ENCODE measurements around the gene LAMA1. TPM values are rescaled to one million over a fixed set of nuclear protein-coding genes. Genes with fewer than 3 reads are reported as not detected.

LAMA1 gene
- total and polyA plus RNA-seq, 2 of the 8 experiments (the other 6 are each of a cell fraction or from before 2014, with no cell fraction given): 30.4 to 48.7 TPM

GRCh38 chr18:6994771-6995430, 122.7 kb downstream of the LAMA1 start:
- 84% methylated on average over 7 of the region's 7 CpGs; no CpG with 5 or more reads in 1 of the 2 experiments for WGBS, 2 experiments (ENCODE audit: extremely low coverage in 1 of 2, insufficient coverage in 1 of 2, insufficient read length in 1 of 2, insufficient replicate concordance in 2 of 2, low coverage in 1 of 2, low lambda C conversion rate in 2 of 2, missing lambda C conversion rate in 1 of 2)
- Histone ChIP-seq H2BK15ac (ENCODE audit: low read length) (no peak overlapping the region), H2AK5ac (ENCODE audit: low read depth, low read length) (no peak overlapping the region), H2BK12ac (ENCODE audit: low read depth, low read length) (no peak overlapping the region), H2BK120ac (replicated peaks; ENCODE audit: low read depth, low read length) (no peak overlapping the region), H2BK5ac (ENCODE audit: low read depth, low read length) (no peak overlapping the region), H3K36me3 (ENCODE audit: control insufficient read depth in 2 of 4, insufficient read depth in 4 of 4, low read length in 3 of 4) (peaks cover 10 to 43% (median 28%) of the 10 kb centered on the region in 4 experiments; a peak in 7 of 8 replicates), H3K79me1 (ENCODE audit: low read depth, low read length) (no peaks in the 10 kb centered on the region), H3K56ac (replicated peaks; ENCODE audit: insufficient read length, low read depth, low read length) (no peak overlapping the region), H3K23me2 (ENCODE audit: low read depth, low read length) (0 out of 2 replicates have a peak, but pooled peaks cover 2% of the 10 kb centered on the region), H3K4ac (replicated peaks; ENCODE audit: insufficient read length, low read depth, low read length) (no peak overlapping the region), H3K4me1 (replicated peaks in 1 of 4; ENCODE audit: control insufficient read depth in 3 of 4, insufficient read depth in 4 of 4, low read length in 3 of 4) (no peaks in the 10 kb centered on the region), H4K5ac (ENCODE audit: insufficient read length, low read depth, low read length) (no peak overlapping the region), H3K27me3 (replicated peaks in 1 of 4; ENCODE audit: control insufficient read depth in 3 of 4, extremely low read depth in 1 of 4, insufficient read depth in 3 of 4, low read length in 3 of 4) (no peaks in the 10 kb centered on the region), H3K79me2 (ENCODE audit: control insufficient read depth in 1 of 2, insufficient read depth in 2 of 2, low read length in 2 of 2) (no peaks in the 10 kb centered on the region), H3K23ac (ENCODE audit: insufficient read length) (no peak overlapping the region), H3K9ac (replicated peaks in 1 of 4; ENCODE audit: extremely low read depth in 1 of 4, low read depth in 3 of 4, low read length in 3 of 4) (no peak overlapping the region), H3K27ac (ENCODE audit: low read depth, low read length) (no peak overlapping the region), H2AFZ (ENCODE audit: low read length) (no peak overlapping the region), H4K20me1 (replicated peaks in 1 of 2; ENCODE audit: control insufficient read depth in 1 of 2, insufficient read depth in 2 of 2, low read length in 2 of 2) (no peaks in the 10 kb centered on the region), H4K8ac (ENCODE audit: extremely low read depth, insufficient read depth, low read length) (no peak overlapping the region), H4K91ac (replicated peaks; ENCODE audit: insufficient read length, low read length) (no peak overlapping the region), H3K14ac (ENCODE audit: insufficient read length) (no peak overlapping the region), H3K18ac (ENCODE audit: extremely low read depth, low read length) (no peak overlapping the region), H3K9me3 (ENCODE audit: insufficient read depth in 2 of 2, low read depth in 1 of 2, low read length in 1 of 2) (no peaks in the 10 kb centered on the region), H3K4me3 (ENCODE audit: extremely low read depth in 1 of 4, insufficient read depth in 2 of 4, low read depth in 3 of 4, low read length in 4 of 4) (no peak overlapping the region), H3K4me2 (ENCODE audit: insufficient read depth in 1 of 2, low read depth in 2 of 2, low read length in 2 of 2) (no peak overlapping the region), H2BK20ac (ENCODE audit: low read length) (no peak overlapping the region)
- no peak for TF ChIP-seq GABPA (IDR thresholded peaks at IDR 0.05; ENCODE audit: borderline replicate concordance, insufficient read depth, low read length)
- no peak for TF ChIP-seq CBX5 (IDR thresholded peaks at IDR 0.05; ENCODE audit: low read depth, low read length)
- TF ChIP-seq CTBP2 (IDR thresholded peaks at IDR 0.05; ENCODE audit: borderline replicate concordance, insufficient read depth, insufficient read length, low read length): no peak
- no peak for TF ChIP-seq BCL11A (IDR thresholded peaks at IDR 0.05; ENCODE audit: low read depth in 2 of 2, low read length in 2 of 2)
- no peak for TF ChIP-seq MAX (IDR thresholded peaks at IDR 0.05)
- no peak for TF ChIP-seq KDM1A (IDR thresholded peaks at IDR 0.05; ENCODE audit: borderline replicate concordance, low read length)
- POLR2A ChIA-PET (ENCODE audit: partially characterized antibody): interaction anchor here (0.6 kb wide), 1 partner anchor 564 kb away, joined by 5 read pairs; no protein-coding TSS in a partner anchor
- CTCF ChIA-PET (ENCODE audit: partially characterized antibody): interaction anchor here (0.7 to 3.0 kb wide), 5 partner anchors 61 to 1475 kb away, joined by 3 to 12 read pairs (median 4); no protein-coding TSS in a partner anchor
- no peak for DNase-seq (ENCODE audit: low read depth in 1 of 2, low spot score in 2 of 2)
- FAIRE-seq: no peak

Measured in H1 (cell line).